AG04449 (cell line): ENCODE measurements around the gene NCF1.
"Not testable (repeated sequence)": the region's sequence is repeated elsewhere in the genome, so short reads cannot be mapped to it uniquely, and the experiment has no call there.

ENCODE experiments used
- CTCF ChIA-PET: fragments of 350-600 bp; formaldehyde crosslinking; extraction: SDS; loops from one replicate; lab custom pipeline; 2021; ENCODE audit warnings: antibody characterized with exemption; lab: Yijun Ruan, JAX
- POLR2A ChIA-PET: fragments of 400-600, 350-600 bp; formaldehyde crosslinking; extraction: SDS; loops from one replicate; lab custom pipeline; 2020; ENCODE audit warnings: antibody characterized with exemption, inconsistent platforms; lab: Yijun Ruan, JAX
- DNase-seq: peaks from one replicate; pipeline ENCODE4 v3.0.0-alpha.2; 2010; ENCODE audit warnings: low read depth, low spot score
- H3K4me3 ChIP-seq: 2 replicates; pipeline ENCODE4 v1.5.1; 2011; ENCODE audit warnings: low read depth, mild to moderate bottlenecking, control low read depth, low read length

Gene NCF1

GRCh38 chr7:74766509-74766908, 7.3 kb upstream of the NCF1 start:
- H3K4me3 ChIP-seq, CTCF ChIA-PET, POLR2A ChIA-PET: not testable (repeated sequence)

GRCh38 chr7:74766991-74767390, 6.8 kb upstream of the NCF1 start:
- DNase-seq, H3K4me3 ChIP-seq, CTCF ChIA-PET, POLR2A ChIA-PET: not testable (repeated sequence)

More at GRCh38 chr7:74766509-74766908, 7.3 kb upstream of the NCF1 start:
- not testable (repeated sequence) for DNase-seq

GRCh38 chr7:74770062-74770461, 3.7 kb upstream of the NCF1 start:
- DNase-seq, CTCF ChIA-PET, POLR2A ChIA-PET, H3K4me3 ChIP-seq: not testable (repeated sequence)

GRCh38 chr7:74772093-74772492, 1.7 kb upstream of the NCF1 start:
- CTCF ChIA-PET, H3K4me3 ChIP-seq, POLR2A ChIA-PET, DNase-seq: not testable (repeated sequence)

GRCh38 chr7:74775111-74775510, 1.3 kb downstream of the NCF1 start:
- POLR2A ChIA-PET, DNase-seq, CTCF ChIA-PET, H3K4me3 ChIP-seq: not testable (repeated sequence)

GRCh38 chr7:74779053-74779452, 5.2 kb downstream of the NCF1 start:
- DNase-seq, CTCF ChIA-PET, H3K4me3 ChIP-seq, POLR2A ChIA-PET: not testable (repeated sequence)

GRCh38 chr7:74781746-74782145, 7.9 kb downstream of the NCF1 start:
- DNase-seq, H3K4me3 ChIP-seq, POLR2A ChIA-PET, CTCF ChIA-PET: not testable (repeated sequence)

GRCh38 chr7:74783595-74783994, 9.8 kb downstream of the NCF1 start:
- CTCF ChIA-PET, DNase-seq, POLR2A ChIA-PET, H3K4me3 ChIP-seq: not testable (repeated sequence)

- POLR2A ChIA-PET, CTCF ChIA-PET, DNase-seq: not testable (repeated sequence)
- H3K4me3 ChIP-seq: peak overlapping the region; percentile 44
These were observed 14.7 kb downstream of the NCF1 start for GRCh38 chr7:74788369-74789150.

GRCh38 chr7:74789200-74789736, 15.5 kb downstream of the NCF1 start:
- CTCF ChIA-PET, DNase-seq, POLR2A ChIA-PET, H3K4me3 ChIP-seq: not testable (repeated sequence)

- POLR2A ChIA-PET, DNase-seq, H3K4me3 ChIP-seq, CTCF ChIA-PET: not testable (repeated sequence)
These were observed 24.2 kb downstream of the NCF1 start for GRCh38 chr7:74797848-74798622.

- POLR2A ChIA-PET, CTCF ChIA-PET, H3K4me3 ChIP-seq, DNase-seq: not testable (repeated sequence)
These were observed 24.8 kb downstream of the NCF1 start for GRCh38 chr7:74798644-74799043.

- POLR2A ChIA-PET, DNase-seq, CTCF ChIA-PET, H3K4me3 ChIP-seq: not testable (repeated sequence)
These were observed 42.1 kb downstream of the NCF1 start for GRCh38 chr7:74815882-74816281.

GRCh38 chr7:74820146-74820805, 46.5 kb downstream of the NCF1 start:
- CTCF ChIA-PET: not testable (repeated sequence)

GRCh38 chr7:74821259-74821658, 47.4 kb downstream of the NCF1 start:
- DNase-seq, CTCF ChIA-PET, POLR2A ChIA-PET, H3K4me3 ChIP-seq: not testable (repeated sequence)

More at GRCh38 chr7:74820146-74820805, 46.5 kb downstream of the NCF1 start:
- H3K4me3 ChIP-seq, POLR2A ChIA-PET, DNase-seq: not testable (repeated sequence)

GRCh38 chr7:74829959-74830358, 56.1 kb downstream of the NCF1 start:
- POLR2A ChIA-PET, DNase-seq, H3K4me3 ChIP-seq, CTCF ChIA-PET: not testable (repeated sequence)
